CMK (cell line): Measurements from ENCODE around the gene CRACR2A.

ENCODE experiments used
- DNase-seq: peaks from one replicate; pipeline ENCODE4 v3.0.0-alpha.2; 2010; ENCODE audit warnings: low read depth

The CRACR2A gene

DNA sequence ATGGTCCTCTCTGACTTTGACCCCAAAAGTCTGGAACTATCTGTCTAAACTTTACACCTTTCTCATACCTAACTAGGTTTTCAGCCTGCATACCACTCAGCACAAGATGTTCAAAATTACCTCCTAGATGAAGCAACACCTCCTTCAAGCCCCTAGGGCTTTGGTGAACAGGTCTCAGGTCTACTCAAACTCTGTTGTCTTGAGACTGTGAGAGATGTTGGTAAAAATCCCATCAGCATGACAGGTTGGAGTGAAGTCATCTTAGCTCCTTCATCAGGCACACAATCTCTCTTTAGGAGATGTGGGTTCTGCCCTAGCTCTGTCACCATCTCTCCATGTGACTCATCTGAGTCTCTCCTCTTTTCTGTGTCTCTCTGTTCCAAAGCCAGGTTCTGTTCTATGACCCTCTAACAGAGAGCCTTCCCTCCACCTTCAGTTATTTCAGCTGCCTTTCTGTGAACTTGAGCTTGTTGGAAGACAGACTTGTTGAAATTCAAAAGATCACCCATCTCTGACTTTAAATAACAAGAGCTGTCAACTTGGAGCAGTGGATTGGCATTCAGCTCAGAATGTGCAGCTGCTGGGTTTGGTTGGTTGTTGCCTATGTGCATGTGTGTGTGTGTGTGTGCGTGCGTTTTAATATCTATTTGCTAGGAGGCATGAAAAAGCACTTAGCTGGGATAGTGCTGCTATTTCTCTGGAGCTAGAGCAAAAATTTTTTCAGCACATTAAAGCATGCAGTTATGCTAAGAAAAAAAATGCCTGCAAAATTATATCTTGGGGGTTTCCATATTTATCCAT, 130.7 kb downstream of the CRACR2A start:
- DNase-seq = no peak

DNA sequence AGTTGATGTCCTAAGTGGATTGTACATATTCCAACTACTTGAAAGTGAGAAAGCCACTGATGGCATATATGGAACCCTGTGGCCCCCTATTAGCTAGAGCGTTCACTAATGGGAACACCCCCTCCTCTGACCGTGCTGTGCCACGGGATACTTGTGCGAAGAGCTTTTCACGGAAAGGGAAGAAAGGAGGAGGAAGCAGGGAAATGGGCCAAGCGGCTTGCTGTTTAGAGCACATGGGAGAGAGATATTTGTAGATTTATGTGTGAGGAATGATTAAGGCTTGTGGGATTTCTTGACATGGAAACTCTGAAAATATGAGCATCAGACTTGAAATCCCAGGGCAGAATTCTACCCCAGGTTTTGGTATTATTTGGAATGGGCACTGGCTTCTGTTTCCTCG, 132.1 kb downstream of the CRACR2A start:
- no peak for DNase-seq

DNA sequence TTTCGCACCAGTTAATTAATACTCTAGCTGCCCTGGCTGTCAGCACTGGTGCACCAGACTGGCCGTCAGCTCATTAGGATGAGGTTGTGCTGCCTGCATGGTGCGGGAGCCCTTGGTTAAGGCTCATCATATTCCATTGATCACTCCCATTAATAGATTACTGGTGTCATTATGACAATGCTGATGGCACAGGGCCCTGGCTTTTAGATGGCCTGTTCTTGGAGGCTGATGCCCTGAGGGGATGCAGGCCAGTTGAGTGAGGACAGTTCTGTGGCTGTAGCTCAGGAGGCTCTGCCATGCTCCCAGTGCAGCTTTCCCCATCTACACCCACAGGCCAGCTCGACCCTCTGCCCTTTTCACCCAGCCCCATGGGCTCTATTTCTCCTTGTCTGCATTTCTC, 135.3 kb downstream of the CRACR2A start:
- DNase-seq = no peak

DNA sequence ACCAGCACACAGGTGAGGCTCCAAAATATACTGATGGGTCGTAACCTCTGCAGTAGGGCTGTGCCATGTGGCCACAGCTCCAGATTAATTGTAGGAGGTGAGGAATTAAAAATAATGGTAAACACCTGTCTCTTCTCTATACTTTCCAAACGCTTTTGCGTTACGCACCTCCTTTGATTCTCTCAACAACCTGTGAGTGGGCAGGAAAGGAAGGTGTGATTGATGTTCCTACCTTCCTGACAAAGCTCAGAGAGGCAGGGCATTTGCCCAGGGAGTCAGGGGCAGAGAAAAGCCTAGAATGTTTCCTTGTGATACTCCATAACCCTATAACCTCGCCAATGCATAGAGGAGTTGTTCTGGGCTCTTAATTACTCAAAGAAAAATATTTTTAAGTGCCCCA, 137.0 kb downstream of the CRACR2A start:
- DNase-seq = no peak

DNA sequence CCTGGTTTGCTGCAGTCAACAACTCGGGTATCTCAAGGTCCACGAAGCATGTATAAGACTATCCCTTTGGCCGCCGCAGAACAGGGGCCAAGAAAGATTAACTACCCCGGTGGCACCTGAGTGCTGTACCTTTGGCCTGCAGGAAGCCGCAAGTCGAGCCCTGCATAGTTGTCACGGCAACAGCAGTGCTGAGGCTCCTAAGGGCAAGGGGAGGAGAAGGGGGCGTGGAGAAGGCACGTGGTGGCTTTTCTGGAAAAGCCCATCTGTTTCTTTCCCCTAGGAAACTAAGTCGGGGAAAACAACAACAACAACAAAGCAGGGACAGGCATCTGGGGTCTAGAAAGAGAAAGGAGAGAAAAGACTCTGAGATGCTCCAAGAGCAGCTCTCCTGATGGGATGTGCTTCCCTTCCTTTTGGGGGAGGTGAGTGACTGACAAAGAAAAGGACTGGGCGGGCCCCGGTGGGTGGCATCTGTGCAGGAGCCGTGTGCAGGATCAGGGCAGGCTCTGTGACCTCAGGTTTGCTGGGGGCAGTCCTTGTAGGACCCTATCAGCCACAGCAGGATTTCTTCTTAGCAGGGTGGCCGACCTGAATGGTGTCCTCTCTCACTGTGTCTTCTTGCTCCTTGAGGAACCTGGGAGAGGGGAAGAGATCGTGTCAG, 138.0 kb downstream of the CRACR2A start:
- DNase-seq = no peak

DNA sequence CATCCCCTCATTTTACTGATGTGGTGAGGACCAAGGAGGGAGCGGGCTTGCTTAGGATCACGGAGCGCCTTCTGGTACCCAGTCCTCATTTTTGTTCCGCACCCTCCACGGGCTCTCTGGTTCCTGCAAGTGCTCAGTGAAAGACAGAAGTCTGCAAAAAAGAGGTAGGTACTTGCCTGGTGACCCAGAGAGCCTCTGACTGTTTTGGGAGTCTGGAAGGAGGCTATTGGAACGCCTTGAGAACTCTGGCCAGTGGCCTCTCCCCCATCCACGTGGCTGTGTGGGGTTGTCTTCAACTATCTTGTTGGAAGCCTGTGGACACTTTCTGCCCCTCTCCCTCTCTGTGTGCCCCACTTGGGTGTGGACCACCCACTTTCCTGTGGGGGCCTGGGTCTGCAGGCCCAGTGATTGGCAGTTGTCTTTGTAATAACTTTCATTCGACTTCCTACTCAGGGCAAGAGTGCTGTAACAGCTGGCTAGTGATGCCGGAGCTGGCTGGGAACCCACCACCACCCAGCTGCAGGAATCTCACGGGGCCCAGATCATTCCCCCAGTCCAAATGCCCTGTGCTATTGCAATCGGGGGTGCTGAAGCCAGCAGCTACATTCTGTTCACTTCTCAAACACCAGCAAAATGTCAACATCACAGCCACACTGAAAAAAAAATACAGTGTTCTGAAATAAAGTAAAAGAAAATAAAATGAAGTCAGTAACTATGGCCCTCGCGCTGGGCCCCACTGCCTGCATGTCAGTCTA, 139.1 kb downstream of the CRACR2A start:
- DNase-seq = no peak

DNA sequence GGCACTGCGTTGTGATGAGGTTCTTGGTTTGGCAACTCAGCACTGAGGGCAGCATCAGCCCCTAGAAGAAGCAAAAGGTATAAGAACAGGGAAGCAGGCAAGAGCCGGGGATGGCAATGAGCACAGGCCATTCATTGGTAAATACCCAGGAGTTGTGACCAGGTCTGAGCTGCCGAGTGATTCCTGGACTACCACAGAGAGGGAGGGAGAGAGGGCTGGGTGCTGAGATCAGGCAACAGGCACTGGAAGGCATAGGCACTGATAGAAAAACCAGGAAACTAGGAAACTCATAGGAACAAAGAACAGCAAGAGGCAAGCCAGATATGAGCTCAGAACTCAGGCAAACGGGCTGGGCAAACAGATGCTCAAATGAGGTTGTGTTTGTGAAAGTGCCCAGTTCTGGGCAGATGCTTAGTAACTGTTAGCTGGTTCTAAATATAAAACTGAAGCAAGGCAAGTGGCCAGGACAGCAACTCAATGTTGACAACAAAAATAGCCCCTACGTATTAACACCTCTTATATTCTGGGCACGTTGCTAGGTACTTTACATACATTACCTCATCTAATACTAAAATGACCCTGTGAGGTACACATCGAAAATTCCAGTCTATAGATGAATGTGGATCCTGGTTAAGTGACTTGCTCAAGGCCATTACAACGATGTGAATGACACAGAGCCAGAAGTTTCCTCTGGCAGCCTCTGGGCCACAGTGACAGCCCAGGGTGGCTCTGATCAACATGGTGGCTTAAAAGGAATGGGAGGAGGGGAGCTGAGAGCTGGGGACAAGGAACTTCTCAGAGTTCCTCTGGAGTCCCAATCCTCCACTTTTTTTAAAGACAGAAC, 140.8 kb downstream of the CRACR2A start:
- DNase-seq = no peak

DNA sequence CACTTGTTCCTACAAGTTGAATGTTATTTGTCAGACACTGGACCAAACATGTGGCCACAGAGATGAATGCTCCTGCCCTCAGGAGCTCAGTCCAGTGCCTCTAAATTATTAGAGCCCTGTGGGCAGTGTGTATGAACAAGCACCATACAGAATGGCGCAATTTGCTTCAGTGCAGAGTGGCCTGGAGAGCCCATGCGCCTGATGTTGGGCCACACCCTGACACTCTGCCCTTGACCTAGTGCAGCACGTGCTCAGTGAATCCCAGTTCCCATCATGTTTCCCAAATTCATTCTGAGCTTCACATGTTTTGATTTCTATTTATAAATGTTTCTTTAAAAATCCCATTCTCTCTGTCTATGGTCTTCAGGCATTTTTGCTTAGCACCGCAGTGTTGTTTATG, 145.1 kb downstream of the CRACR2A start:
- DNase-seq = no peak

DNA sequence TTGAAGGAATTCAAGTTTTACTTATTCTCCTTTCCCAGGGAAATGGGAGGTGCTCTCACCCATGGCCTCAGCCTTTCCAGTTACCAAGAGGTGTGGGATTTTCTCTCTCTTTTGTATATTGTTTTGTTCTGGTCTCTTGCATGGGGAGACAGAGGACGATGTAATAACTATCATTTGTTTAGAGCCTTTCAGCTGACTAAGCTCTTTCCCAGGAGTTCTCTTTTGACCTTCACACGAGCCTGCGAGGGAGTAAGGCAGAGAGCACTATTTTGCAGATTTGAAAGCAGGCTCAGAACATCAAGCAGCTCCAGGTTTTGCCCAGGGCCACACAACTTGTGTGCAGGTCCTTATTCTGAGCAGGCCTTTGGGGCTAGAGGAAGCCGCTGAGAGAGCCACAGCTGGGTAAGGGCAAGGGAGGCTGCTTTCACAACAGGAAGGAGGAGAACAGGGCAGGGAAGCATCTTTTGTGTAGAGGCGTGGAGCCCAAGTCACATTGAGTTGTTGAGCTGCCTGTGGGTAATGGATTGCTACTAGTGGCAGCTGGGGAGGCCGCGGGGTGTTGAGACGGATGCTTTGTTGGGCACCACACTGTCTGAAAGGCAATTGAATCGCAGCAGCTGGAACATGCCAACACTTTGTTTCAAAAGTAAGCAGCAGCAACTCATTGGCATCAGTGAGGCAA, 145.7 kb downstream of the CRACR2A start:
- no peak for DNase-seq

DNA sequence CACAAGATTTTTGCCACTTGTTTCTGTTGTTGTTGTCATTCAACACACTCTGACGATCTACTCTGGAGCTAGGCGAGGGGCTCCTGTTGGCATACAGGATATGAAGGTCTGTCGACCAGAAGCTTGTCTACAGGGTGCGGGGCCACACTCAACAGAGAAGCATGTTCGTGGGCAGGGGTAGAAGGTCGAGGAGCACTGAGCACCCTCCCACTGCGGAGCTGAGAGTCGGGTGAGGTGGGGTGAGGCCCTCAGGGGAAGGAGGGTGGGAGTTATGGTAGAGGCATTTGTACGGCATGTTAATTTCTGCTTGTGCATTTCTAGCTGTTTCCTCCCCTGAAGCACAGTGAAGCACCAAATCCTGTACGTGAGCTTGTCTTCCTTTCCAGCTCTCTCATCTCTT, 146.8 kb downstream of the CRACR2A start:
- DNase-seq = no peak

DNA sequence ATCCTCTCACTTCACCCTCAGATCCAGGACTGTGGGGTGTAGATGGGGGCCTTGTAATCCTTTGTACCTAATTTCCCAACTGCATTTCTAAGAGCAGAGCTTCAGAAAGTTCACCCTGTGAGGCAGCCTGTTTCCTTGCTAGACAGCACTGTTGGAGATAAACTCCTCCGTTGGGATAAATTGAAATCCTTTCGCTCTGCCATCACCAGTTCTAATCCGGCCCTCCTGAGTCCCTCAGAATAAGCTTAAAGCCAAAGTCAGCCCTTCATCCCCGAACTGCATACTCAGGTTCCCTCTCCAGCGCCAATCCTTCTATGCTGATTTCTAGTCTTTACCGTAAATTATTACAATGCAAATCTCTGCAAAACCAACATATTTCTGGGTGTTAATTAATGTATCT, 147.2 kb downstream of the CRACR2A start:
- no peak for DNase-seq

DNA sequence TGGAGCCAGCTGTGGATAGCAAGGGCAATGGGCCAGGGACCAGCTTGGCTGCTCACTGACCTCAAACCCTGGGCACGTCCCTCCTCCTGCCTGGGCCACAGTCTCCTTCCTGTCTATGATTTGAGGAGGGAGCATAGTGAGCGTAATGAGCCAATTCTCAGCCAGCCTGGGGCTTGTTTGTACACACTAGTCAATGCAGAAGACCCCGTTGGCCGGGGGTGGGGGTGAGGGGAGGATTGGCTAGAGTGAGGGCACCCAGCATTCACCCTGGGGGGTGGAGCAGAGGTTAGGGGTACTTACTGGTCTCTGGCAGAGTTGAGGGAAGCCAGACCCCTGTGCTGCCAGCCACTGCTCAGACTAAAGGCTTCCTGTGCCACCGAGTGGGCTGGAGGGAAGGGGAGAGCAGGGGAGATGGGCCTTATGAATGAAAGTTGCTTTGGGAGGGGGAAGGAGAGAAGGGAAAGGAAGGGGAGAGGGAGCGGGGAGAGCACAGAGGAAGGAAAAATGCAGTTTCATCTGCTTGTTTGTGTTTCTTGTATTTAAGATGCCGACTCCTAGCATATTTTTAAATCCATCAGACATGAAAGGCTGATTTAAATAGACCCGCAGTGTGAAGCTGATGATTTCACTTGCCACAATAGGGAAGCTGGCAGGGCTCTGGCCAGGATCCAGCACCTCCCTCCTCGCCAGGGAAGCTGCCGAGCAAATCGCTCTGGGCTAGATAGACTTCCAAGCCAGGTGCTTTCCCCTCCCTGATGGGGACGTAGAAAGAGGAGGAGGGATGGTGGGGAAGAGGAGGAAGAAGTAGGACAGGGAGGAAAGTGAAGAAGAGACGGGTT, 147.9 kb downstream of the CRACR2A start:
- no peak for DNase-seq

DNA sequence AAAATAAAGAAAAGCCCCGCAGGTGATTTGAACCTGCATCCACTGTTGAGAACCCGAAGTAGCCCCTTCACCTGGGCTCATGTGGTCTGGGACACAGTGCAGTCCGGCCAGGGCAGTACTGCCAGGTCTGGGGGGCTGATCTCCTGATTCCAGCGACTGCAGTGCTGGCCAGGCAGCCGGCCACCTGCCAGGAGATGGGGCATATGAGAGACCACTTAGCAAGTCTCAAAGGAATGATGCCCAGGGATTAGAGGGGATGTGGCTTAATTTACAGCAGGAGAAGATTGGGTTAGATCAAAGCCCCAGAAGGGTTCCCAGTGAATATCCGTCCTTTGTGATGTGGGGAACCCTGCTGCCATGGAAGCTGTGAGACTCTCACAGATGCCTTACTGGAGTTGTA, 148.6 kb downstream of the CRACR2A start:
- no peak for DNase-seq

DNA sequence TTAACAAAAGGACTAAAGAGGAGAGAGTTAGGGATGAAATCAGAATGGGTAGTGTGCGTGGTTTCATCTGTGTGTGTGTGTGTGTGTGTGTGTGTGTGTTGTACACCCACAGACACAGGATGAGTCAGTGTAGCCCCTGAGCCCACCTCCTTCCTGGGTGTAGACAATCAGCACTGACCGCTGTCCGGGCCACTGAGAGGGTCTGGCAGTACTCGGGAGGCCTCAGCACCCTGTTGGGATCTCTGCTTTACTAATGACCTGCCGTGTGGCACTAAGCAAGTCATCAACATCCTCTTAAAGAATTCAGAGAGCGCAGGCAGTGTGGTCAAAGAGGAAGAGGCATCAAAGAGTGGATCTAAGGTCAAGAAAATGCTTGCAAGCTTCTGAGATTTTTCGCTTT, 149.3 kb downstream of the CRACR2A start:
- DNase-seq = no peak

DNA sequence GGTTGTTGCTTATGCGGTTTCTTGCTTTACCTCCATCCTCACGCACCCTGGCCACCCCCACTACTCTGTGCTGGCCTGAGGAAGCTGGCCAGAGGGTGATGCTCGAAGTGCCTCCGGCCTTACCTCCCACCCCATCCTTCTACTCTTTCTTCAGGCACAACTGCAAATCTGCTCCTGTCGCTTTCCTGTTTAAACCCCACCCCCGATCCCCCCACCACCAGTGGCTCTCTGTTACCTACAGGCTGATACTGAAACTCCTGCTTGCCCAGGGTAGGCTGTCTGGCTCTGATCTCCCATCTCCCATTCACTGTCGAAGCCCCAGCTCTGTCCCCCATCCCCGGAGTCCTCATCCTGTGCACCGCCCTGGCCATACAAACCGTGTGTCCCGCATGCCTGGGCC, 150.4 kb downstream of the CRACR2A start:
- DNase-seq = no peak

DNA sequence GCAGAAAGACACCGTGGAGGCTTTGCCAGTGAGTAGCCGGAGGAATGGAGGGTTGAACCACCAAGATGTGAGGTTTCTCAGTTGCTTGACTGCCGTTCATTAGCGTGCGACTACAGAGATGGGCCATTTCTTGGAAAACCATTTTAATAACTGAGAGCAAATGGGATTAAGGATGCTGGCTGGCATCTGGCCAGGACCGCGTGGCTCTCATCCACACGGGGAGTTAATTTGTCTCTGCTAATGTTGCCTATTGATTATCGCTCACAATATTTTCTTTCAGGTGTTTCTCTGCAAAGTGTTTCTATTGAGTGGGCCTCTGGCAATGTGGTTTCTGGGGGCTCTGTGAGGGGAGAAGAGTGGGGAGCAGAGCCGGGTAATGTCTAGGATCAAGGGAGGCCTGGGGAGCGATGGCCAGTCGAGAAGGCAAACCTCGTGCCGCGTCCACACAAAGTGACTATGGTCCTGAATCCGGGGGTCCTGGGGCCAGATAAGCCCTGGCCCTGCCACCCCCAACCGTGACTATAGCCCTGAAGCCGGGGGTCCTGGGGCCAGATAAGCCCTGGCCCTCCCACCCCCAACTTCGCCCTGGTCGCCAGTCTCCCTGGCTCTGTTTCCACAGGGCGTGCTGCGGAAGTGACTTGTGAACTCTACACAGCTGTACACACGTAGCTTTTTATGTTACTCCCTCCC, 151.3 kb downstream of the CRACR2A start:
- no peak for DNase-seq

DNA sequence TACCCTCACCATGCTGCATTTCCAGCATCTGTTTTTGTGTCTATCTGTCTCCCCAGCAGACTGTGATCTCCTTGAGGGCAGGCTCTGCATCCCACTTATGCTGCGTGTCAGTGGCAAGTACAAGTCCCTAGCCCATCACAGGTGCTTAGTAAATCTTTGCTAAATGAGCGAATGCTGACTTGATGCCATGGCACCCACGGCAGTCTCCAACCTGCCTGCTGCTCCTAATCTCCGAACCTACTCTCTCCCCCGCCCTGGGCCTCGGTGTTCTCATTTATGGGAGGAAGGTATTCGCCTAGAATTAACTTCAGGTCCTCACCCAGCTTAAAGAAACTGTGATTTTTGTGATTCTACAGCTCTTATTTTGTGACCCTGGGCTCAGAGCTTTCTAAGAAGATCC, 152.0 kb downstream of the CRACR2A start:
- DNase-seq = no peak

DNA sequence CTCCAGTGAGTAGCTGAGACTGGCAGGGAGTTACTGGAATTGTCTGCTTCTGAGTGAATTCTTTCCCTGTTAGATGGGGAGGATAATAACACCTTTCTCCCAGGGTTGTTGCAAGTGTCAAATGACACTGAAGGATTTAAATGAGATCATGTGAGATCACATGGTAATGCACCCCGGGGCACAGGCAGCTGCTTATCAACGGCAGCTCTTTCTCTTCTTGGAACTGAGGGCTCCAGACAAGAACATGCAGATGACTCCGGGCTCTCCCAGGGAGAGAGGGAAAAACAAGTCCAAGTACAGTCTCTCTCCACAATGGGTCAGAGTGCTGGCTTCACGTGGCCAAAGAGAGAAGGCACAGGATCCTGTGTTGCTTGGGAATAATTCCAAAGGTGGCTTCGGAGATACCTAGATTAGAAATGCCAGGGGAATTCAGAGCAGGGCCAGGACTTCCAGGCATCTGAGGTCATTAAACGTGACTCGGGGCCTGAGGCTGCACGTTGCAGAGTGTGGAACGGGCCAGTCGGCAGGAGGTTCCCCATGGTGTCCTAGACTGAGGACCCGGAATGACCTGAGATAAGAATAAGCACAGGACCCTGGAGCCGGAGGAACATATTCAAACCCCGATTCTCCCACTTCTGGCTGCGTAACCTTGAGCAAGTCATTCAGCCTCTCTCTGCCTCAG, 152.7 kb downstream of the CRACR2A start:
- DNase-seq = no peak
